GM21447 (cell line): ENCODE measurements around the gene PMFBP1.
"Not testable (repeated sequence)": the region's sequence is repeated elsewhere in the genome, so short reads cannot be mapped to it uniquely, and the experiment has no call there.

Source experiments
- ATAC-seq: cut with Tn5 transposase; IDR thresholded peaks from one replicate; pipeline ENCODE4 v1.9.1; 2021; ENCODE audit not compliant: unreplicated experiment

The PMFBP1 gene

DNA sequence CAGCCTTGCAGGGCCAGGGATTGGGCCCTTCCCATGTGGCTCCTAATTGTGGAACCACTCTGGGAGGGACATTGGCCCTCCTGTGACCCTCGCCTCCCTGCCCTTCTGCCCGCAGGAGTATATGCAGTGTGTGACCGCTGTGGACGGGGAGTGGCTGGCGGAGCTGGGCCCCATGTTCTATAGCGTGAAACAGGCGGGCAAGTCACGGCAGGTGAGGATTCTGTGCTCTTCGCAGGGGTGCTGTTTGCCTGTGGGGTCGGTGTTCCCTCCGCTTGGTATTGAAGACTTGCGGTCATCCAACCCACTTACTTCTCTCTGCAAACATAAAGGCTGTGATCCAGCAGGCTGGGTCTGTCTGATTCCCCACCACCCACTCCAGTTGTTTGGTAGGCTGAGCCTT lies 62.7 kb downstream of the PMFBP1 start:
- no peak for ATAC-seq

DNA sequence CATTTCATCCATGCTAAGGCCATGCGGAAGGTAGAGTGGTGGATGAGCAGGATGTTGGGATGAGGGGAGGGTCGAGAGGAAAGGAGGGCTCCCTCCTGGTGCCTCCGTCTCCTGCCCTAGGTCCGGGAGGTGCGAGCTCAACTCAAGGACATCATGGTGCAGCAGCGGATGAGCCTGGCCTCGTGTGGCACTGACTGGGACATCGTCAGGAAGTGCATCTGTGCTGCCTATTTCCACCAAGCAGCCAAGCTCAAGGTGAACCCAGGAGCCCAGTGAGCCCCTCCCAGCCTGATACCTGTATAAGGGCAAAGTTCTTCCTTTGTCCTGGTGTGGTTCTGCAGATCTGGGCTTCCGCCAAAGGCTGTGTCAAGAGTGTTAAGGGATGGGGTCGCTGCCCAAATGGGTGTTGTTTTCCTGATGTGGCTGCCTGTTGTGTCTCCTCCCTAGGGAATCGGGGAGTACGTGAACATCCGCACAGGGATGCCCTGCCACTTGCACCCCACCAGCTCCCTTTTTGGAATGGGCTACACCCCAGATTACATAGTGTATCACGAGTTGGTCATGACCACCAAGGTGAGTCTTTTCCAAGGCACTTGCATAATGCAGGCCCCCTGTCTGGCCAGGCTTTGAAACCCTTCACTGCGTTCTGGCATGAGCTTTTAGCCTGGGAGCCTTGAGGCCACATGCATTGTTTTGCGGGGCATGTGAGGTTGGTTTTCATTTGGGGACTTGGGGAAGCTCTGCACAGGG lies 63.4 kb downstream of the PMFBP1 start:
- no peak for ATAC-seq

DNA sequence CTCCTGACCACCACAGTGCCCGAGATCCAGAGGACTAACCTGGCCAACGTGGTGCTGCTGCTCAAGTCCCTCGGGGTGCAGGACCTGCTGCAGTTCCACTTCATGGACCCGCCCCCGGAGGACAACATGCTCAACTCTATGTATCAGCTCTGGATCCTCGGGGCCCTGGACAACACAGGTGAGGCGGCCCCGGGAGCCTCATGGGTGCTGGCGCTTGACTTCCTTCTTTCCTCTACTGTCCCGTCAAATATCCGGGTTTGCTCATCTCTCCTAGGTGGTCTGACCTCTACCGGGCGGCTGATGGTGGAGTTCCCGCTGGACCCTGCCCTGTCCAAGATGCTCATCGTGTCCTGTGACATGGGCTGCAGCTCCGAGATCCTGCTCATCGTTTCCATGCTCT lies 64.6 kb downstream of the PMFBP1 start:
- no peak for ATAC-seq

DNA sequence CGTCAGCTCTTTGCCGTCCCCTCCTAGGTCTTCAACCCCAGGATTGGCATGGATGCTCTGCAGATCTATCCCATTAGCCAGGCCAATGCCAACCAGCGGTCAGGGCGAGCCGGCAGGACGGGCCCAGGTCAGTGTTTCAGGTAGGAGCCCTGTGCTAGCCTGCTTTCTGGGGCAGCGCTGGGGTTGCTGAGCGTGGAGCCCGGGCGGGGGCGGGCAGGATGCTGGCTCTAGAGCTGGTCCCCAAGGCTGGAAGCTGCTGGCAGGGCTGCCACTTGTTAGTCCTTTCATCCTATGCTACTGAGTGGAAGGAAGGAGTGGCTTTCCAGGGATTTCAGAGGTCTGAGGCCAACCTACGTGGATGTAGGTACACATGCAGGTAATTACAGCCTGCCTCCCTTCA lies 66.0 kb downstream of the PMFBP1 start:
- ATAC-seq = no peak

DNA sequence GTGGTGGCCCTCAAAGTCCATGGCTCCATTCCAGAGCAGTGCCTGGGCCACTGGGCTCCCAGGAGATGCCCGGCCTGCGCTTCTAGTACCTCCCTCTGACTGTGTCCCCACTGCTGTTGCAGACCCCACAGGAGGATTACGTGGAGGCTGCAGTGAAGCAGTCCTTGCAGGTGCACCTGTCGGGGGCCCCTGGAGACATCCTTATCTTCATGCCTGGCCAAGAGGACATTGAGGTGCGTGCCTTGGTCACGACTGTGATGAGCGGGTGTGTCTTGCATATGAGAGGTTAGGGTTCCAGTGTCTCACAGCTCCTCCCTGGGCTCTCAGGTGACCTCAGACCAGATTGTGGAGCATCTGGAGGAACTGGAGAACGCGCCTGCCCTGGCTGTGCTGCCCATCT lies 67.0 kb downstream of the PMFBP1 start:
- no peak for ATAC-seq

GRCh38 chr16:72101195-72101594 lies 70.8 kb downstream of the PMFBP1 start:
- ATAC-seq = no peak

GRCh38 chr16:72099377-72099818 lies 72.6 kb downstream of the PMFBP1 start:
- peak; percentile 73 for ATAC-seq

- no peak for ATAC-seq
Measured at GRCh38 chr16:72098936-72099335, 73.0 kb downstream of the PMFBP1 start.

DNA sequence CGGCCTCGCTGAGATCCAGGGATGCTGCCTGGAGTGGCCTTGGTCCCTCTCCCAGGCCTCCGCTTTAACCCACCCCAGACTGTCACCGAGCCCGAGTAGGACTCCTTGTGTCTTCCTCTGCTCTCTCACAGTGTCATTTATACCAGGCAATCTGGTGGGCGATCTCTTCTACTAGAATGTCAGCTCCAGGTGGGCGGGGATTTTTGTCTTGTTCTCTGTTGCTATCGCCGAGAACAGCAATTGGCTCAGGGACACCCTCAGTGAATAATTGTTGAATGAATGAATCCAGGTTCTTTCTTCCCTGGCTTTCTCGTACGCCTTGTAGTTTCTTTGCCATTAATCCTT lies 77.7 kb downstream of the PMFBP1 start:
- ATAC-seq = no peak

GRCh38 chr16:72093448-72094265 lies 78.3 kb downstream of the PMFBP1 start, which contains the start of the genes DHX38 and TXNL4B:
DHX38 (plus strand) TSS chr16:72093847; CDS start chr16:72096158, 2,311 bp downstream.
TXNL4B (minus strand) TSS chr16:72093620; CDS start chr16:72090749, 2,871 bp downstream.
- ATAC-seq = peak; percentile 97

DNA sequence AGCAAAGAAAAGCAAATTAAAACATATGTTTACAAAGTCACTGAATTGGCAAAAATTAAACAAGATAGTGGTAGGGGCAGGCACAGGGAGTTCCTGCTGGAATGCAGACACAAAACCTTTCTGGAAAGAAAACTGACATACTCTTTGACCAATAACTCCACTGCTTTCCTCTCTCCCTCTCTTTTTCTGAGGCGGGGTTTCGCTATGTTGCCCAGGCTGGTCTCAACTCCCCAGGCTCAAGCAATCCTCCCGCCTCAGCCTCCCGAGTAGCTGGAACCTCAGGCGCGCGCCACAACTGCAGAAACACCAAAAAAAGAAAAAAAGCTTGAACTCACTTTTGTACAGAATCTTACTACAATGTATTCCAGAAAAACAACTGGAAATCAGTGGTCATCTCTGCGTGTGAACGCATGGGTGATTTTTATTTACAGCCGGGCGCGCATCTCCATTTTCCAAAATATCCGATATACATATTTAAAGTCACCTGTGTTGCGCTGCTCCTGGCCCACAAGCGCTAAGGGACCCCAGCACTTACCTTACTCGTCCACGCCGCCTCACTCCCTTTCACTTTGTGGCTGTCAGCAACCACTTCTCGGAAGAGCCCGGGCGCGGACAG lies 79.0 kb downstream of the PMFBP1 start:
- no peak for ATAC-seq

- ATAC-seq = no peak
Measured at GRCh38 chr16:72091217-72091616, 80.7 kb downstream of the PMFBP1 start.

- no peak for ATAC-seq
Measured at GRCh38 chr16:72085002-72085401, 87.0 kb downstream of the PMFBP1 start.

GRCh38 chr16:72084445-72084844 lies 87.5 kb downstream of the PMFBP1 start:
- no peak for ATAC-seq

- ATAC-seq = no peak
Measured at GRCh38 chr16:72083778-72084404, 88.1 kb downstream of the PMFBP1 start.

DNA sequence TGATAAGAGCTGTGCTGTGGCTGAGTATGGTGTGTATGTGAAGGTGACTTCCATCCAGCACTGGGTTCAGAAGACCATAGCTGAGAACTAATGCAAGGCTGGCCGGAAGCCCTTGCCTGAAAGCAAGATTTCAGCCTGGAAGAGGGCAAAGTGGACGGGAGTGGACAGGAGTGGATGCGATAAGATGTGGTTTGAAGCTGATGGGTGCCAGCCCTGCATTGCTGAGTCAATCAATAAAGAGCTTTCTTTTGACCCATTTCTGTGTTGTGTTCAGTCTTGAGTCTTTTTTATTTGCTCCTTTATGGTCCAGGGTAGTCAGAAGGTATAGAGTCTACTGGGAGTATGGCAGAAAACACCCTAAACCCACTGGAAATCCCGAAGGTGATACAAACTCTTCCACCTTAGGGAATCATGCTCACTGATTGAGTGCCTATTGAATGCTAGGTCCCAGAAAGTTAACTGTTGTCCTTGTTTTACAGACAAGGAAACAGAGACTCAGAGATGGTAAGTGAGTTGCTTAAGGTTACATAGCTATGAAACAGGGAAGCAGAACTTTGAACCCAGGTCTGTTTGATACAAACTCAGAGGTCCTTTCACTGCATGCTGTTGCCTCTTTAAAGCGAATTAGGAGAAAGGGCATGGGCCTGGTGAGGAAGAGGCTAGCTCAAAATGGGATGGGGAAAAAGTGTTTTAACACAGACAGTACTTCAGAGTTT lies 94.8 kb downstream of the PMFBP1 start:
- ATAC-seq = not testable (repeated sequence)

- not testable (repeated sequence) for ATAC-seq
Measured at GRCh38 chr16:72075067-72075466, 96.9 kb downstream of the PMFBP1 start.

- no peak for ATAC-seq
Measured at GRCh38 chr16:72073560-72074230, 98.3 kb downstream of the PMFBP1 start.

DNA sequence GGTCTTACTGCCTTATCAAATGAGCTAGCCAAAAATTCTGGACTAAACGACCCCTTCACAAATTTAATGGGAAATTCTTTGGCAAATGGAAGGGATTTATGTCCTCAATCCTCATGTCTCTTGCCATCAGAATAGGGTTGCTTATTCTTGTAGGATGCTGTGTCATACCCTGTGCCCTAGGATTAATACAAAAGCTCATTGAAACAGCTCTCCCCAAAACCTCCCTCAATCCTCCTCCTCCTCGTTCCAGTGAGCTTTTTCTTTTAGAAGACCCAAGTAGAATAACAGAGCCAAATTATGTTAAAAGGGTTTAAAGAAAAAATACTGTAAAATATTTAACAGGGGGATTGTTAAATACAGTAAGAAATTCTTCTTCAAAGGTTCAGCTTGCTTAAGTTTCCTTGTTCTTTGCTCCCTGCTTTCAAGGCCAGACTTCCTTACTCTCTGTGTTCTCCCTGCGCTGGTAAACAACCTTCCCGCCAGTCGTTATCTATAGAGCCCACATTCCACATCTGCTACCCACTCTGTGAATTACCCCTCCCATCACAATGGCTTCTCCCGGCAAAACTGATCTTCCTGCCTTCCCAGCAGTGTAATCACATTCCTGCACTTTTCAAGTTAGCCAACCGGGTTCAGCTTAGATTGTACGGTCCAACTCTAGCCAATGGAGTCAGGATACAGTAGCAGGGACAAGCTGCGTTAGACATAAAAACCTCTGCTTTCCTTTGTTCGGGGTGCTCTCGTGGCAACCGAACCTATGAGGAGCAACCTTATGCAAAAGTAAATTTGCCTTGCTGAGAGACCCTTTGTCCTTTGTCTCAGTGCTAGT lies 99.2 kb downstream of the PMFBP1 start:
- no peak for ATAC-seq
